GM13976 (cell line): ENCODE measurements around the gene AATK.

Experiments used
- DNase-seq: peaks from one replicate; pipeline ENCODE4 v3.0.0; 2012; ENCODE audit warnings: low spot score
- CTCF ChIP-seq: IDR thresholded peaks from 2 replicates; pipeline ENCODE4 v1.5.1; 2012; ENCODE audit warnings: borderline replicate concordance, mild to moderate bottlenecking; ENCODE audit not compliant: insufficient read depth; ENCODE audit errors: extremely low read depth, missing control alignments, control extremely low read depth
- in situ Hi-C: fragments of 300-500 bp; cut with MboI; formaldehyde crosslinking; loops from one replicate; pipeline ENCODE4 v1.12.0; 2022; ENCODE audit warnings: low sequenced_read_pairs, mixed read lengths, inconsistent platforms; ENCODE audit not compliant: unreplicated experiment

AATK gene

GRCh38 chr17:81137248-81137647 lies 28.8 kb downstream of the AATK start:
- in situ Hi-C loops, result no loop called here
- TF ChIP-seq CTCF, result no peak
- DNase-seq, result no peak

- TF ChIP-seq CTCF, result no peak
- no peak for DNase-seq
- in situ Hi-C loops, result no loop called here
Measured at GRCh38 chr17:81136366-81136765, 29.7 kb downstream of the AATK start.

GRCh38 chr17:81135505-81136278 lies 30.3 kb downstream of the AATK start:
- DNase-seq, result no peak
- TF ChIP-seq CTCF, result no peak
- in situ Hi-C loops, result no loop called here

- no peak for TF ChIP-seq CTCF
- no peak for DNase-seq
- in situ Hi-C loops, result no loop called here
Measured at GRCh38 chr17:81134064-81134781, 31.8 kb downstream of the AATK start.

- no peak for DNase-seq
- in situ Hi-C loops, result no loop called here
- TF ChIP-seq CTCF, result no peak
Measured at GRCh38 chr17:81132770-81133723, 33.0 kb downstream of the AATK start.

- DNase-seq, result no peak
- in situ Hi-C loops, result no loop called here
- no peak for TF ChIP-seq CTCF
Measured at GRCh38 chr17:81132197-81132540, 33.9 kb downstream of the AATK start.
